Measurements from ENCODE around the gene TNFSF18.
"Not testable (repeated sequence)": the region's sequence is repeated elsewhere in the genome, so short reads cannot be mapped to it uniquely, and the experiment has no call there.

TNFSF18 gene, protein sequence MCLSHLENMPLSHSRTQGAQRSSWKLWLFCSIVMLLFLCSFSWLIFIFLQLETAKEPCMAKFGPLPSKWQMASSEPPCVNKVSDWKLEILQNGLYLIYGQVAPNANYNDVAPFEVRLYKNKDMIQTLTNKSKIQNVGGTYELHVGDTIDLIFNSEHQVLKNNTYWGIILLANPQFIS

DNA sequence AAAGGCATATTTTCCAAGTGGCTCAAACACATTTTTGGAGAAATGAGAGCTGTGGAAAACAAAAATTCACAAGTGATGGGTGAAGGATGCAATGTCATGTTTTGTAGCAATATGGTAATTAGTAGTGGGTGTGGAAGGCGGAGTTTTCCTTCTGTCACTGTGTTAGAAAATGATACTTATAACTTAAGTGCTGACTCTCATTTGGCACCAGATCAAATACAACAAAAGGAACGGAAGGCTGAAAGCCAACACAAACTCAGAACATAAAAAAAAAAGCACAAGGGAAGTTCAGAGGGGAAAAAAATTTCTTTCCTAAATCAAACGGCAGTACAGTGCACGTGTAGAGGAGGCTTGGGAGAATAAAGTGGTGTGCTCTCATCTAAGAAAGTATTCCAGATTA is at the start of gene TNFSF18:
Gene TNFSF18, minus strand, starts transcription at position 77 of the 400 bp plus-strand sequence. Its CDS starts 45 bp downstream, at position 32.
- DNase-seq: no peak

DNA sequence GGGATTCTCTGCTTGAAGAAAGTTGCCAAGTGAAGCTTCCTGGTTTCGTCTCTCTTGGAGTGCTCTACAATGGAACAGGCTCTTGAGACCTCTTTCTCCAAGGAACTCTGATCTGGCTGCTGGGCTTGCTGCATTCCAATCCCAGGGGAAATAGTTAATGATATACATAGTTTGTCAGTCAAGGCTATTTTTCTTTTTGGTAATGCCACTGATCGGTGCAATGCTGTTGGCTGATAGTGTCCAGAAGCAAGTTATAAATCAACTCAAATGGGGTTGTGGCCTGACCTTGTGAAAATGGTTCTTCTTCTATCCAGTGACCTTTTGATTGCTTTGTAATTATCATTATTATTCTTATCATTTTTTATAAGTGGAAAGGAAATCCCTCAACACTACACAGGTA is 48.4 kb upstream of the TNFSF18 start:
- no peak for DNase-seq

GRCh38 chr1:173098117-173098516 is 47.4 kb upstream of the TNFSF18 start:
- DNase-seq: no peak

DNA sequence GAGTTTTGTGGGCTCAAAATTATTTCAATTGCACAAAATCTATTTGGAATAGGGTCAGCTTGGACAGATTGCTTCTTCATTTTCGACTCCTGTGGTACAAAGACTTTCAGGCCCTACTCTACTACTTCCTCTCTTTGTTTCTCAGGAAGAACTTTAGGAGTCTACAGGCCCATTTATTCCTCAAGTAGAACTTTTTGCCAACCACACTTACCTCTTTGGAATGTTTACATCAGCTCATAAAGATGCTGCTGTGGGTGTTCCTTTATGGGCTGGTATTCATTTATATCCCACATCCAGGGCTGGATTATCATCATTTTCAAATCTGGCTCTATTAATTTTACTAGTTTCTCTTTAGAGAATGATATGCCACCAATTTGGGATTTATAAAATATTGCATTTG is 46.3 kb upstream of the TNFSF18 start:
- no peak for DNase-seq

DNA sequence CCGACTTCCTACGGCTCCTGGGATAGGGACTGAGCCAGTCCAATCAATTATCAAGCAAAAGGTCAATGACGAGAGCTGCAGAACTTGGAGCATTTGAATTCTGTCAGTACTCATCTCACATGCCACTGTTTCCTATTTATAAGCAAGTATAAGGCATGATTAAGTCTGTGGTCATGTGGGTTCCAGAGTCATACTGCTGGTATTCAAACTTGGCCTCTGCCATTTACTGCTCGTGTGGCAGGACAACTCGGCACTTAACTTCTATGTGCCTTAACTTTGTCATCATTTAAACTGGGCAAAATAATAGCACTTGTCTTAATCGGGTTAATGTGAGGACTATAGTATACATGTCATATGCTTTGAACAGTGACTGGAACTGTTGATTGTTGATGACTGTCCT is 44.9 kb upstream of the TNFSF18 start:
- no peak for DNase-seq

DNA sequence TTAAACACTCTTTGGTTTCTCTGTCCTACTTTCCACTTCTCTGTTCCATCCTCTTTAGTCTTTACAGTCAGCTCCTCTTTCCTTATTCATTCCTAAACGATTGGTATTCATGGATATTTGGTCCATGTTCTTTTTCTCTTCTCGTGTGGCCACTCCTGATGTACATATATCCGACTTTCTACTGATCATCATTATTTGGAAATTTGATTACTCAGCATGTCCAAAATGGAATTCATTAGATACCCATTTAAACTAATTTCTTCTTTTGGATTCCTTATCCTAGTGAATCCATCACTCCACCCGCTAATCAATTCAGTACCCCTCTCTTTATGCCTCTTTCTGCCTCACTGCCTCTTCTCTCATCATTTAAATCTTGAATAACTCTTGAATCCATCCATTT is 43.8 kb upstream of the TNFSF18 start:
- DNase-seq: no peak

- DNase-seq: no peak
These were observed 43.1 kb upstream of the TNFSF18 start for GRCh38 chr1:173093691-173094445.

DNA sequence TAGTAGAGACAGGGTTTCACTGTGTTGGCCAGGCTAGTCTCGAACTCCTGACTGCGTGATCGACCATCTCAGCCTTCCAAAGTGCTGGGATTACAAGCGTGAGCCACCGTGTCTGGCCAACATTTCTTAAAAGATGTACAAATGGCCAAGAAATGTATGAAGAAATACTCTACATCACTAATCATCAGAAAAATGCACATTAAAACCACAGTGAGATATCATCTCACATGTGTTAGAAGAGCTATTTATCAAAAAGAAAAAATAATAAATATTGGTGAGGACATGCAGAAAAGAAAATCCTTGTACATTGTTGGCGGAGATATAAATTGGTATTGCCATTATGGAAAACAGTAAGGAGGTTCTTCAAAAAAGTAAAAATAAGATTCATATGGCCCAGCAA is 33.6 kb upstream of the TNFSF18 start:
- DNase-seq: no peak

DNA sequence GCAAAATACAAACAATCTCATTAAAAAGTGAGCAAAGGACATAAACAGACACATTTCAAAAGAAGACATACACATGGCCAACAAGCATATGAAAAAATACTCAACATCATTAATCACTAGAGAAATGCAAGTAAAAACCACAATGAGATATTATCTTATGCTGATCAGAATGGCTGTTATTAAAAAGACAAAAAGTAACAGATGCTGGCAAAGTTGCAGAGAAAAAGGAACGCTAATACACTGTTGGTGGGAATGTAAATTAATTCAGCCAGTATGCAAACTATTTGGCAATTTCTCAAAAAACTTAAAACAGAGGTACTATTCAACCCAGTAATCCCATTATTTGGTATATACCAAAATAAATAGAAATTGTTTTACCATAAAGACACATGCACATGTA is 32.2 kb upstream of the TNFSF18 start:
- DNase-seq: no peak

DNA sequence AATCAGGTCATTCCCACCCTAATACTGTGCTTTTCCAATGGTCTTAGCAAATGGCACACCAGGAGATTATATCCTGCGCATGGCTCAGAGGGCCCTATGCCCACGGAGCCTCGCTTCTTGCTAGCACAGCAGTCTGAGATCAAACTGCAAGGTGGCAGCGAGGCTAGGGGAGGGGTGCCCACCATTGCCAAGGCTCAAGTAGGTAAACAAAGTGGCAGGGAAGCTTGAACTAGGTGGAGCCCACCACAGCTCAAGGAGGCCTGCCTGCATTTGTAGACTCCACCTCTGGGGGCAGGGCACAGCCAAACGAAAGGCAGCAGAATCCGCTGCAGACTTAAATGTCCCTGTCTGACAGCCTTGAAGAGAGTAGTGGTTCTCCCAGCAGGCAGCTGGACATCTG is 23.5 kb upstream of the TNFSF18 start:
- not testable (repeated sequence) for DNase-seq

DNA sequence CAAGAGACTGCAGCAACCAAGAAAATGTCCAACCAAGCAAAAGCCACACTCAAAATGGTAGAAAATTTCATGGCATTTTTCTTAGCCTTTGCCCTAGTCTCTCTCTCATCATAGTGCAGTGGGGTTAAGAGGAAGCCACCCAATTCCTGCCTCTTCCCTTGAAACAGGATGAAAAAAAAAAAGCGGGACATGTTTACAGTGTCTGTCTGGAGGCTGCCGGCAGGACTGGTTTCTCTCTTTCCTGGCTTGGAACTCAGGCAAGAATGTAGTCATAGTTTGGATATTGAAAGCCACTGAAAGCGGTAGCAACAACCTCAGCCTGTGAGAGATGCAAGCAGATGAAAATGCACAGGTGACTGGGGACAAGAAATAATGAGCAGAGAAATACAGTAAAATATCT is 13.3 kb upstream of the TNFSF18 start:
- no peak for DNase-seq

DNA sequence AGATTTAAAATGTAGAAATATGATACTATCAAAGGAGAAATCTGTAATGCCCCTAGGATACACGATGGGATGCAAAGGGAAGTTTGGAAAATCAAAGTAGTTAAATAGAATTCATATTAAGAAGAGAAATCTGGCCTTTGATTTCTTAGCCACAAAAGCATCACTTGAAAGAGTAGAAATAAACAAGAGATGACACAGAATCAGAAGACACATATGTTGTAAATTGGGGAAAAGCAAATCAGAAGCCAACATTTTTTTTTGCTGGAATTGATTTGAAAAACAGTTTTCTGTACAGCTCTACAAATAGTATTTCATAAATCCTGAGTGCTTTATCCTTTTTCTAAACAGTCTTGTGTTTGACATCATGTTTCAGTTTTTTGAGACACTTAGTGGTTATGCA is 12.4 kb upstream of the TNFSF18 start:
- DNase-seq: no peak

- DNase-seq: no peak
These were observed 11.6 kb upstream of the TNFSF18 start for GRCh38 chr1:173062150-173062938.

- DNase-seq: no peak
These were observed 7.8 kb upstream of the TNFSF18 start for GRCh38 chr1:173058556-173058955.

DNA sequence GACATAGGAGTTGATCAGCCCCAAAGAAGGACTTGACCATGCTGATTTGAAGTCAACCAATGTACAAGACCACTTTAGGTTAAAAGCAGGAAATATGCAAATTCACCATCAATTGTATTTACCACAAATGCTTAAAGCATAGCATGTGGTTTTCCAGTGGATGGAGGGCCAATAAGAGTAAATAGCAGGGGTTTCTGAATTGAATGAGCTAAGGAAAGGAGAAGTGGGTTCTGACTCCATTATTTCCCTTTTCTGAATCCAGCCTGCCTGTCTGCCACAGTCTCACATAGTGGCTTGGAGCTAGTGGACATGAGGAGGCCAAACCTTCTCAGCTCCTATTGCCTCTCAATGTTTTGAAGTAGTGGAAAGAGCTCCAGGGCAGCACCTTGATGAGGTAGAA is 7.2 kb upstream of the TNFSF18 start:
- DNase-seq: no peak

GRCh38 chr1:173056365-173056764 is 5.6 kb upstream of the TNFSF18 start:
- DNase-seq: no peak

GRCh38 chr1:173052681-173053196 is 2.0 kb upstream of the TNFSF18 start:
- no peak for DNase-seq

- no peak for DNase-seq
These were observed 1.5 kb downstream of the TNFSF18 start for GRCh38 chr1:173049322-173049633.

DNA sequence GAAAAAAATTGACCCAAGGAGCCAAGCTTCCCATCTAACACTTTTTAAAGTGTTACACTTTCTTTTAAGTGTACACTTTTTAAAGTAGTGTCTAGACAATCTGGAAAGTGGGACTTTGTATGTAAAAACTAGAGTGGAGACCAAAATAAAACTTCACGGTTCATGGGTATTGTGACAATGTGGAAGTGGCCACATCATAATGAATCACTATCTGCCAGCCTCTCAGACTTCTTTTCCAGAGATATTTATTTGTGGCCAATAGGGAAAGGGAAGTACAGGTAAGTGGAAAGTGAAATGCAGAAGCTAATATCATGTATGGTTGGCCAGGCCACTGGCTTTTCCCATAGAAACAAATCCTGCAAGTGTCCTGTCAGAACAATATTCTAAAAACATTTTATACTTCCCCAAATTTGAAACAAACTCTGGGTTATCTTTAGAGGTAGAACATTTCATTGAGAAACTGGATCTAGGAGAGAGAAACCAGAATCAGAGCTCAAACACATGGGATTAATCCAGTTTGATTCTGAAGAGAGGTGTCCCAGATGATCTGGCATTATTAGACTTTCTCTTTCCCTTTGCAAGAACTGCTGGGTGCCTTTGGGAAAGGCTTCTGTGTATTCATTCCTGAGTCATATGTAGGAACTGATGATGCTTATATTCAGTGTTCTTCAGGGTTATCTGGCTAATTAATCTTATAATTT is 2.0 kb downstream of the TNFSF18 start:
- DNase-seq: no peak

- no peak for DNase-seq
These were observed 6.1 kb downstream of the TNFSF18 start for GRCh38 chr1:173044656-173045055.

GRCh38 chr1:173043253-173043652 is 7.5 kb downstream of the TNFSF18 start:
- DNase-seq: no peak

DNA sequence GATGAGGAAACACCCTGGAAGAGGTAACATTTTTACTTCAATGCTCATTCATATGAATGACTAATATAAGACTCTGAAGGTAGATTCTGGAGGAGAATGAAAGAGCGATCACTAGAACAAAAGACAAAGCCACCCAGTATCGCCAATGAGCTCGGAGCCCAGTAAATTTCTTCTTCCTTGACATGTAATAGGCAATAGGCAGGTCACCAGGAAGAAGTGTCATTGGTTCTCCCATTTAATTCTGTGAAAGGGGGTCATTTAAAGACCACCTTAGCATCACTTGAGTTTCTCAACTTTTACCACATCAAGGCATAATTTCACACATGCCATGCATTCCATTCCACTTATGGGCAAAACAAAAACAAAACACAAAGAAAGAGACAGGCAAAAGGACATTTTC is 7.9 kb downstream of the TNFSF18 start:
- DNase-seq: no peak

GRCh38 chr1:173039626-173040025 is 11.1 kb downstream of the TNFSF18 start:
- DNase-seq: no peak
